Measurements from ENCODE around the gene ARFGEF3. TPM values are rescaled to one million over a fixed set of nuclear protein-coding genes. Genes with fewer than 3 reads are reported as not detected.

Gene ARFGEF3
- total RNA-seq, 1 donor from 2014 or later: 40.1 TPM

DNA sequence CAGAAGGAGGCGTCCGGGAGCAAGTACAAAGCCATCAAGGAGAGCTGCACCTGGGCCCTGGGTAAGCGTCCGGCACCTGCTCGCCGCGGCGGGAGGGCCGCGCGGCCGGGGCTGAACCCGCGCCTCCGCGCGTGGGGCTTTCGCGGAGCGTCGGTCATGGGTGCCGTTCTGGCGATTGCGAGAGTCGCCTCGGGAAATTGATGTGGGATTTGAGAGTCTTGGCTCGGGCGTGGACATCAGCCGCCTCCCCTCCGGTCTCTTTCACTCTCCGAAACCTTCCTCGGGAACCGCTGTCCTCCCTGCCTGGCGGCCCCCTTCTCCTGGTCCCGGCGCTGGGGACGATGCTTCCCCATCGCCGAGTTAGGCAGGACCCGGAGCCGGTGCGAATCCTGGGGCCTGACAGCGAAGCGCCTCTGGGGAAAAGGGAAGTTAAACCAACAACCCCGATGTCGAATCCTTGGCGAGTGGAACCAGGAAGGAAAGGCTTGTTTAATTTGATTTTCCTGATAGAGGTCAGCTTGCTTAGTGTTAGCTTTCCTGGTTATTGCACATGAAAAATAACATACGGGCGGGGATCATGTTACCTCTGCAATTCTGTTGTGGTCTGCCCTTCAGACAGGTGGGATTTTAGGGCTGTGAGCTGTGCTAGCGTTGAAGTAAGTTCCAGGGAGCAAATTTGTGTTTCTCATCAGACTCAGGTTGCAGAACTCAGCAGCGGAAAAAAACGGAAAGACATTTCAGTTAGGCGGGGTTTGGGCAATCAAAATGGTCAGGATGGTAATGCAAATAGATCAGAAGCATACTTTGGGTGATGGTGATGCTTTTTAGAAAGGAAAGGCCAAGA lies 594 bp downstream of the ARFGEF3 start:
- no peak for DNase-seq (ENCODE audit: low spot score)

GRCh38 chr6:138162955-138163575 lies 1.3 kb downstream of the ARFGEF3 start:
- DNase-seq (ENCODE audit: low spot score): no peak

DNA sequence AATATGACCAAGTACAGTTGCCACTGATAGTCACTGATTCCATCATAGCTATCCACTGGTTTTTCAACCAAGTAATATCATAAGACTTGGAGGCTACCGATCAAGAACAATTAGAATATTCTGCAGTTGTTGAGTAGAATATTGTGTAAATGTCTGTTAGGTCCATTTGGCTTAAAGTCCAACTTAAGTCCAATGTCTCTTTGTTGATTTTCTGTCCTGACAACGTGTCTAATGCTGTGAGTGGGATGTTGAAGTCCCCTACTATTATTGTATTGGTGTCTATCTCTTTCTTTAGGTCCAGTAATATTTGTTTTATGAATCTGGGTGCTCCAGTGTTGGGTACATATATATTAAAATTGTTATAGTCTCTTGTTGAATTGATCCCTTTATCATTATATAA lies 13.9 kb downstream of the ARFGEF3 start:
- no peak for DNase-seq (ENCODE audit: low spot score)

GRCh38 chr6:138176652-138177232 lies 15.0 kb downstream of the ARFGEF3 start:
- DNase-seq (ENCODE audit: low spot score): no peak

- DNase-seq (ENCODE audit: low spot score): no peak
These were observed 21.4 kb downstream of the ARFGEF3 start for GRCh38 chr6:138182939-138183789.

DNA sequence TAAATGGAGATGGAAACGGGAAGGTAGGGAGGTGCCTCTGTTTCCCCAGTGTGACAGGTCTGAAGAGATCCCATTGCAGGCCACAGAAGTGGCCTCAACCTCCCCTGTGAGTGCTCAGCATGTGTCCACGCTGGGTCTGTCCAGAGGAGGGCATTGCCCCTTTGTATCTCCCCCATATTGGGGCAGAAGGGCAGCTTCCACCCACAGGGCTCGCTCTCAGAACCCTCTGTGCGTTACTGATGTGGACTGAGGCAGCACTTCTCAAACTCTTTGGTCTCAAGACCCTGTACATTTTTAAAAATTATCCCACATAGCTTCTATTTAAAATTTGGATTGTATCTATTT lies 22.0 kb downstream of the ARFGEF3 start:
- DNase-seq (ENCODE audit: low spot score): no peak

DNA sequence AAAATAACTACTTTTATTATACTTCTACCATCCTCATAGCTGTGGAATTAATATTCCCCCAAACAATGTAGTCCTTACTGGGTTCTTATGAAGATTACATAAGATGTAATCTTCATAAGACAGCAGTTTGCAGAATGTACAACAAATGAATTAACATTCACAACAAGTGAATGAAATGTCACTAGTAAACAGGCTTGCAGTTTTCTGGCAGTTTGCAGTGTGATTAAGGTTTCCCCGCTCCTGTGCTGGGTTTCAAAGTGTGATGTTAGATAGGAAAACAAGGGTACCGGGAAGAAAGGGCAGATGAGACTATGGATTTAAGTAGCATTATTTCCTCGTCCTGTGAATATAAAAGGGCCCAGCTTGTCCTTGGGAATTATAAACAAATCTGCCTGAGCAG lies 22.5 kb downstream of the ARFGEF3 start:
- no peak for DNase-seq (ENCODE audit: low spot score)

GRCh38 chr6:138187156-138187555 lies 25.4 kb downstream of the ARFGEF3 start:
- DNase-seq (ENCODE audit: low spot score): no peak

DNA sequence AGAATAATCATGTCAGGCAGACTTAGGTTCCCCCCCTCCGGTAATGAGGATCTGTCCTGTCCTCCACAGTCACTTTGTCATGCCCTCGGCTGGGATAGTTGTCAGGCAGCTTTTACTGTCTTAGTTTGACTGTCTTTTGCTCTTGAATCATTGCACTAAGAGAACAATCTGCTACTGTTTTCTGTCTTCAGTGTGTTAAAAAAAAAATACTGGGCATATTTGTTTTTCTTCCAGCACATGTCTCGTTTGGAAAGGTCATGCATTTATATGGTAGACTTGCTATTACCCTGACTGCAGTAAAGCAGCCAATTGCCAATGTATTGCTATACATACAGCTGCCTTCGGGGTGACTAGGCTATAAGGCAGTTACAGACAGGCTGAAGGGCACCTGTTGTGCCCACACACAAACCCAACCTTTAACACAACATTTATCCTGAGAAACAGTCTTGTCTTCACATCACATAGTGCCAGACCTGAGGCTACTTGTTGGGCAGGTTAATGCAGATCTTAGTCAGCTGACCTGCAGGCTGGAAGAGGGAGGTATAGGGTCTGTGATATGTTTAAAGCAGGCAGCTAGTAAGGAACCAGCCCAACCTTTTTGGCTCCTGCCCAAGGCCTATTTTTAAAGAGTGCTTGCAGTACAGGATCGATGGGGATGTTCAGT lies 26.7 kb downstream of the ARFGEF3 start:
- no peak for DNase-seq (ENCODE audit: low spot score)

DNA sequence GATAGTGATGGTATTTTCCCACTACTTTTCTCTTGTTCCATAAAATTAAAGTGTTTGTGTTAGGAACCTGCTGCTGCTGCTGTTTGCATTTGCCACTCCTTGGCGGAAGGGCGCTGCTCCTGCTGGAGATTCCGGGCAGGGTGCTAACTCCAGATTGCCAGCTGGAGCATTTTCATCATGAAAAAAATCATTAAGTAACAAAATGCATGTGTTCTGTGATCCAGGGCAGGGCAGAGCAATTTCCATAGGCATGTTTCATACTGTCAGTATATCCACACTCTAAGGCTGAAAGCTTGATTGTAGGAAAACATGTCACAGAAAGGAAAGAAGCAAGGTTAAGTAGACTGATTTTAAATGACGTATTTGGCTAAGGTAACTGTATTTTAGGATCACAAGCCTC lies 32.5 kb downstream of the ARFGEF3 start:
- DNase-seq (ENCODE audit: low spot score): no peak

DNA sequence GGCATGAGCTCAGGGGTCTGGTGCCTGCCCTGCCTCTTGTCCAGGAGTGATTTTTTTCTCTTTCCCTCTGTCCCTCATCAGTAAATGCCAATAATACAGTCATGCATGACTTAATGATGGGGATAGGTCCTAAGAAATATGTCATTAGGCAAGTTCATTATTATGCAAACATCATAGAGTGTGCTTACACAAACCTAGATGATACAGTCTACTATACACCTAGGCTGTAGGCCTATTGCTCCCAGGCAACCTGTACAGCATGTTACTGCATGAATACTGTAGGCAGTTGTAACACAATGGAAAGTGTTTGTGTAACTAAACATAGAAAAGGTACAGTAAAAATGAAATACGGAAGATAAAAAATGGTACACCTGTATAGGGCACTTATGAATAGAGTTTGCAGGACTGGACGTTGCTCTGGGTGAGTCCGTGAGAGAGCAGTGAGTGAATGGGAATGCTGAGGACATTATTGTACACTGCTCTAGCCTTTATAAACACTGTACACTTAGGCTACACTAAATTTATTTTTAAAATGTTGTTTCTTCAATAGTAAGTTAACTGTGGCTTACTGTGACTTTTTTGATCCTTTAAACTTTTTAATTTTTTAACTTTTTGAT lies 34.5 kb downstream of the ARFGEF3 start:
- no peak for DNase-seq (ENCODE audit: low spot score)

GRCh38 chr6:138197570-138197969 lies 35.8 kb downstream of the ARFGEF3 start:
- no peak for DNase-seq (ENCODE audit: low spot score)

GRCh38 chr6:138198430-138199091 lies 36.8 kb downstream of the ARFGEF3 start:
- DNase-seq (ENCODE audit: low spot score): no peak

DNA sequence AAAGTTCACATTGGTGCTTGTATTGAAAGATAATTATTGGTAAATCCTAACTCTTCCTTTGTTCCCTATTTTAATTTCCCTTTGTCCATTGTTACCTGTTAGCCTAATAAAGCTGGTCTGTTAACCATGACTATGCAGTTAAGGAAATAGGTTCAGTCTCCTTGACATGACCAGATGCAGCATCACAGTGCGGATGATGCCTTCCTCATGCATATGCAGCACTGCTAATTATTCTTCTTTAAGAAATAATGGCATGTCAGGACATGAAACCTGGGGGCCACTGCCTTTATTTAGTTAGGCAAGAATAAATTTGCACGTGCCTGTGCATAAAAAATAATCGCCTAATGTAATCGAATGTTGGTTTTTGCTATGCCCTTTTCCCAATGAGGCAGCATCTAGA lies 40.1 kb downstream of the ARFGEF3 start:
- no peak for DNase-seq (ENCODE audit: low spot score)

DNA sequence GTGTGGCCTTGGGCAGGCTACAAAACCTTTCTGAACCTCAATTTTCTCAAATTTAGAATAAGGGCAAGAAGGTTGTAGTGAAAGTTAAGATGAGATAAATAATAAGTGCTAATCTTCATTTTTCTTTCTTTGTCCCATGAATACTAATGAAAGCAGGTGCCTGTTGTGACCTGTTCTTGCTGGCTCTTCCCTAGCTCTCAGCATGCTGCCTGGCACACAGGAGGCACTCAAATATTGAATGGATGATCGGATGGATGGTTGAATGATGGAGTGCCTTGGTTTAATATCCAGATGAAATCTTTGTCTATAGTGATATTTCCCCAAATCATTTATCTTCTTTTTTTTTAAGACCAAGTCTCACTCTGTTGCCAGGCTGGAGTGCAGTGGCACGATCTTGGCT lies 41.6 kb downstream of the ARFGEF3 start:
- no peak for DNase-seq (ENCODE audit: low spot score)

GRCh38 chr6:138204303-138204702 lies 42.6 kb downstream of the ARFGEF3 start:
- DNase-seq (ENCODE audit: low spot score): no peak

DNA sequence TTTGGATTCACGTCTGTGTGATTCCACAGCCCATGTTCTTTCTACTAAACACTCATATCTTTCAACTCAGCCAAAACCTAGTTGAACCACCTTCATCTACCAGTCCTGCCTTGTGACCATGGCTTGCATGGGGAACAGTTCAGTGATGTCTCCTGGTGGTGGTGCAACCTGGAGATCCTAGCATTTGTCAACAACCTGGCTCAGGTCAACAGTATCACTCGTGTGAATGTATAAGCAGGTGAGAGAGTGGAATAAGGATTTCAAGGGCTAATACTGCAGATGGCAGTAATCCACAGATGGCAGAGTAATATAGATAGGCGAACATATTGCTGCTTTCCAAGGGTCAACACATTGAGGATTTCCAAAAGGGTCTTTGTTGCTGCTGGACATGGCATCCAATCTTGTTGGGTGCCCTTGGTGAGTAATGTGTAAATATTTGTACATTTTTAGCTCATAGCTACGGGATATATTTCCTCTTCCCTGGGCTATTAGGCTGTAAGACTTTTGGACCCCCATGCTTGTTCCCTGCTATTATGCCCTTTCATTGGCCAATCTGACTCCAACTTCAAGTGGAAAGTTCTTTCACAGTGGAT lies 43.1 kb downstream of the ARFGEF3 start:
- no peak for DNase-seq (ENCODE audit: low spot score)

GRCh38 chr6:138205437-138206094 lies 43.8 kb downstream of the ARFGEF3 start:
- DNase-seq (ENCODE audit: low spot score): no peak

DNA sequence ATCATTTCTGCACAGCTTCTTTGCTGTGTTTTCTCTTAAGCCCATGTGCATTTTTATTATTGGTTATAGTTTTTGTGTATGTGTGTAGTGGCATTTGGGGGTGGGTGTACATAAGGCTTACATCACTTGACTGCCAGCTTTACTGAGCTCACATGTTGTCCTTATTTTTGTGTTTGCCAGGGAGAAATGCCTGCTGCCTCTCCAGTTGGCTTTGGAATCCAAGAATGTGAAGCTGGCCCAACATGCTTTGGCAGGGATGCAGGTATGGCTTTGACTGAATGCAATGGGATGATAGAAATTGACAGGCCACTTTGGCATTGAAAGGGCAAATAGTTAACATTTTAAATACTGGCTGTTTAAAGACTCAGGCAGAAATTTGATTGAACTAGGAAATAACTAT lies 45.1 kb downstream of the ARFGEF3 start:
- DNase-seq (ENCODE audit: low spot score): no peak

Data from ureter (tissue), 1 donor.